ENCODE results near the gene PRLR.

Gene PRLR

GRCh38 chr5:35001842-35002241 lies 228.4 kb downstream of the PRLR start:
- DNase-seq (ENCODE audit: low spot score) = no peak
